OCI-LY7 (cell line): Measurements from ENCODE around the gene EIF4G3. TPM values are rescaled to one million over a fixed set of nuclear protein-coding genes. Genes with fewer than 3 reads are reported as not detected.
"Not testable (repeated sequence)": the region's sequence is repeated elsewhere in the genome, so short reads cannot be mapped to it uniquely, and the experiment has no call there.

Source experiments
- BruUV-seq: library from RNA; stranded (reverse); fragments of 400-500 nt; replicated peaks from 2 replicates; lab custom pipeline; 2021; lab: Mats Ljungman, UMichigan
- CTCF ChIA-PET: fragments of 300-600 bp; sonication (Branson Sonifier 250); formaldehyde crosslinking; loops from one replicate; lab custom pipeline; 2022; ENCODE audit warnings: antibody characterized with exemption; ENCODE audit not compliant: unreplicated experiment; lab: Charles Lee
- POLR2A ChIA-PET: fragments of 300-600 bp; sonication (Branson Sonifier 250); formaldehyde crosslinking; loops from one replicate; lab custom pipeline; 2022; ENCODE audit warnings: antibody characterized with exemption; lab: Charles Lee
- DNase-seq: peaks from one replicate; pipeline ENCODE4 v3.0.0-alpha.2; 2015; ENCODE audit warnings: low spot score
- H2AFZ ChIP-seq: fragments of 200-600 bp; sonication (generic), shearing (Covaris generic); 2 replicates; pipeline ENCODE4 v1.6.1; 2014; ENCODE audit warnings: mild to moderate bottlenecking, antibody characterized with exemption, low read length, moderate library complexity
- H3K27ac ChIP-seq: fragments of 200-600 bp; sonication (generic); 2 replicates; pipeline ENCODE4 v1.5.1; 2014; ENCODE audit warnings: mixed run types, low read depth, mild to moderate bottlenecking, moderate library complexity, low read length, inconsistent platforms; ENCODE audit not compliant: poor library complexity, severe bottlenecking
- H3K36me3 ChIP-seq: fragments of 200-600 bp; sonication (generic); 2 replicates; pipeline ENCODE4 v1.6.1; 2014; ENCODE audit warnings: mild to moderate bottlenecking, antibody characterized with exemption, low read length, moderate library complexity, mixed read lengths; ENCODE audit not compliant: insufficient read depth
- H3K4me1 ChIP-seq: fragments of 200-600 bp; sonication (generic); 2 replicates; pipeline ENCODE4 v1.5.1; 2014; ENCODE audit warnings: mild to moderate bottlenecking, low read length; ENCODE audit not compliant: insufficient read depth, poor library complexity, severe bottlenecking
- H3K4me2 ChIP-seq: fragments of 200-600 bp; sonication (generic); 2 replicates; pipeline ENCODE4 v1.6.1; 2014; ENCODE audit warnings: mild to moderate bottlenecking, low read length
- H3K4me3 ChIP-seq: fragments of 200-600 bp; sonication (generic); 2 replicates; pipeline ENCODE4 v1.5.1; 2014; ENCODE audit warnings: mild to moderate bottlenecking, low read depth, low read length; ENCODE audit not compliant: poor library complexity, severe bottlenecking
- H3K79me2 ChIP-seq: fragments of 200-600 bp; sonication (generic); 2 replicates; pipeline ENCODE4 v1.6.1; 2016; ENCODE audit warnings: low read depth, mild to moderate bottlenecking, low read length, moderate library complexity, mixed read lengths; ENCODE audit not compliant: insufficient read depth
- H3K9me2 ChIP-seq: fragments of 200-600 bp; sonication (generic); 2 replicates; pipeline ENCODE4 v1.6.1; 2016; ENCODE audit warnings: mild to moderate bottlenecking, low read length, mixed read lengths; ENCODE audit not compliant: insufficient read depth
- H3K9me3 ChIP-seq: fragments of 200-600 bp; sonication (generic); 2 replicates; pipeline ENCODE4 v1.6.1; 2014; ENCODE audit warnings: mild to moderate bottlenecking, mixed run types, low read length, mixed read lengths
- H4K20me1 ChIP-seq: fragments of 200-600 bp; sonication (generic); 2 replicates; pipeline ENCODE4 v1.6.1; 2014; ENCODE audit warnings: mild to moderate bottlenecking, antibody characterized with exemption, low read length, moderate library complexity, mixed read lengths; ENCODE audit not compliant: insufficient read depth
- EZH2phosphoT487 ChIP-seq: fragments of 200-600 bp; sonication (generic); IDR thresholded peaks from 2 replicates; pipeline ENCODE4 v1.6.1; 2018; ENCODE audit warnings: low read depth, borderline replicate concordance, mild to moderate bottlenecking, mixed run types, antibody characterized with exemption, low read length, moderate library complexity, mixed read lengths
- intact Hi-C: fragments of 100-400 bp; cut with micrococcal nuclease; formaldehyde crosslinking; loops from one replicate; pipeline ENCODE4 v1.10.0; 2022; ENCODE audit not compliant: unreplicated experiment
- total RNA-seq, 2 experiments: library from RNA; depleted of rRNA in 1 of 2; stranded (reverse); fragments of >200 nt in 1 of 2; shearing (Covaris generic) in 1 of 2; gene quantifications; 2 replicates each; pipeline ENCODE4 v1.2.3, GENCODE V29; 2014 to 2022
- TF ChIP-seq, protein P1 (sequence below): fragments of 200-600 bp; sonication (generic); conservative IDR thresholded peaks from 2 replicates; pipeline ENCODE4 v1.5.1; 2014; ENCODE audit warnings: mild to moderate bottlenecking, antibody characterized with exemption, low read length, moderate library complexity, mixed read lengths

EIF4G3 gene
- total RNA-seq, 2 experiments from 2014 or later = 28.5 to 62.1 TPM

DNA sequence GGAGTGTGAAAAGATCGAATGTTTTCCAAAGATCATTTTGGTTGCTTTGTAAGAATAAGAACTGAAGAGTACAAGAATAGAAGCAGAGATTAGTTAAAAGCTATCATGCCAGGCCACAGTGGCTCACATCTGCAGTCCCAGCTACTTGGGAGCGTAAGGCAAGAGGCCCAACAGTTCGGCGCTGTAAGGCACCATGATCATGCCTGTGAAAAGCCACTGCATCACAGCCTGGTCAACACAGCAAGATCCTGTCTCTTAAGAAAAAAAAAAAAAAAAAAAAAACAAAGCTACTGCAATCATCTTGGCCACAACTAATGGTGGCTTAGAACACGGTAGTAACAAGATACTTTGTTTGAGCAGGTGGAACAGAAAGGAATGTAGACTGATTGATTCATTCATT, 116.2 kb downstream of the EIF4G3 start:
- no peaks in the 10 kb centered on the region for H3K79me2 ChIP-seq
- H3K4me3 ChIP-seq = no peak overlapping the region
- no peaks in the 10 kb centered on the region for H4K20me1 ChIP-seq
- H3K4me2 ChIP-seq = no peak overlapping the region
- no peak for DNase-seq
- intact Hi-C loops = no loop called here
- no peak for TF ChIP-seq EZH2phosphoT487
- TF ChIP-seq, protein P1, sequence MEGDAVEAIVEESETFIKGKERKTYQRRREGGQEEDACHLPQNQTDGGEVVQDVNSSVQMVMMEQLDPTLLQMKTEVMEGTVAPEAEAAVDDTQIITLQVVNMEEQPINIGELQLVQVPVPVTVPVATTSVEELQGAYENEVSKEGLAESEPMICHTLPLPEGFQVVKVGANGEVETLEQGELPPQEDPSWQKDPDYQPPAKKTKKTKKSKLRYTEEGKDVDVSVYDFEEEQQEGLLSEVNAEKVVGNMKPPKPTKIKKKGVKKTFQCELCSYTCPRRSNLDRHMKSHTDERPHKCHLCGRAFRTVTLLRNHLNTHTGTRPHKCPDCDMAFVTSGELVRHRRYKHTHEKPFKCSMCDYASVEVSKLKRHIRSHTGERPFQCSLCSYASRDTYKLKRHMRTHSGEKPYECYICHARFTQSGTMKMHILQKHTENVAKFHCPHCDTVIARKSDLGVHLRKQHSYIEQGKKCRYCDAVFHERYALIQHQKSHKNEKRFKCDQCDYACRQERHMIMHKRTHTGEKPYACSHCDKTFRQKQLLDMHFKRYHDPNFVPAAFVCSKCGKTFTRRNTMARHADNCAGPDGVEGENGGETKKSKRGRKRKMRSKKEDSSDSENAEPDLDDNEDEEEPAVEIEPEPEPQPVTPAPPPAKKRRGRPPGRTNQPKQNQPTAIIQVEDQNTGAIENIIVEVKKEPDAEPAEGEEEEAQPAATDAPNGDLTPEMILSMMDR = no peak
- POLR2A ChIA-PET = interaction anchor here (0.5 to 0.6 kb wide), 3 partner anchors 19 to 59 kb away, joined by 4 to 5 read pairs (median 4); no protein-coding TSS in a partner anchor
- BruUV-seq = no TSS peak
- no peaks in the 10 kb centered on the region for H3K9me2 ChIP-seq
- H3K4me1 ChIP-seq = no peaks in the 10 kb centered on the region
- no peaks in the 10 kb centered on the region for H3K36me3 ChIP-seq
- no peaks in the 10 kb centered on the region for H3K9me3 ChIP-seq
- no peak overlapping the region for H2AFZ ChIP-seq
- CTCF ChIA-PET = interaction anchor here (0.6 kb wide), 1 partner anchor 466 kb away, joined by 7 read pairs; no protein-coding TSS in a partner anchor
- no peak overlapping the region for H3K27ac ChIP-seq

DNA sequence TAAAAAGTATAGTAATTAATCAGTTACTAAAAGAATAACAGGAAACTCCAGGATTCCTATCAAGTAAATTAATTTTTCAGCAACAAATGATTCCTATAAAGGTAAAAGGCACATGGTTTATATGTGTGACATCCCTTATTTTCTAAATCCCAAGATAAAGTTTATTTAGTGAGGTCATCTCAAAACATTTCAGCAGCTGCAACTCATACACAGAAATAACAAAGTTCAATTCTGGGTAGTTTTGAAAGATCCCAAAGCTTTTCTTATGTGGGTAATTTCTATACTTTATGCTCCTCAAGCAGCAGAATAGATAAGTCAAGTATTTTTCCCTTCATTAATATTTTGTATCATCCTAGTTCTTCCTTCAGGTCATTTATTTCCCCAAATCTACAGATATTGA, 117.7 kb downstream of the EIF4G3 start:
- Histone ChIP-seq H3K36me3 (no peaks in the 10 kb centered on the region), H4K20me1 (no peaks in the 10 kb centered on the region), H3K27ac (no peak overlapping the region), H3K4me3 (no peak overlapping the region), H3K9me2 (no peaks in the 10 kb centered on the region), H3K79me2 (no peaks in the 10 kb centered on the region), H3K9me3 (no peaks in the 10 kb centered on the region), H3K4me1 (no peaks in the 10 kb centered on the region), H3K4me2 (no peak overlapping the region), H2AFZ (no peak overlapping the region)
- POLR2A ChIA-PET = no interaction called here
- BruUV-seq = no TSS peak
- intact Hi-C loops = no loop called here
- TF ChIP-seq EZH2phosphoT487 = no peak
- TF ChIP-seq, protein P1 = no peak
- CTCF ChIA-PET = no interaction called here
- DNase-seq = no peak

DNA sequence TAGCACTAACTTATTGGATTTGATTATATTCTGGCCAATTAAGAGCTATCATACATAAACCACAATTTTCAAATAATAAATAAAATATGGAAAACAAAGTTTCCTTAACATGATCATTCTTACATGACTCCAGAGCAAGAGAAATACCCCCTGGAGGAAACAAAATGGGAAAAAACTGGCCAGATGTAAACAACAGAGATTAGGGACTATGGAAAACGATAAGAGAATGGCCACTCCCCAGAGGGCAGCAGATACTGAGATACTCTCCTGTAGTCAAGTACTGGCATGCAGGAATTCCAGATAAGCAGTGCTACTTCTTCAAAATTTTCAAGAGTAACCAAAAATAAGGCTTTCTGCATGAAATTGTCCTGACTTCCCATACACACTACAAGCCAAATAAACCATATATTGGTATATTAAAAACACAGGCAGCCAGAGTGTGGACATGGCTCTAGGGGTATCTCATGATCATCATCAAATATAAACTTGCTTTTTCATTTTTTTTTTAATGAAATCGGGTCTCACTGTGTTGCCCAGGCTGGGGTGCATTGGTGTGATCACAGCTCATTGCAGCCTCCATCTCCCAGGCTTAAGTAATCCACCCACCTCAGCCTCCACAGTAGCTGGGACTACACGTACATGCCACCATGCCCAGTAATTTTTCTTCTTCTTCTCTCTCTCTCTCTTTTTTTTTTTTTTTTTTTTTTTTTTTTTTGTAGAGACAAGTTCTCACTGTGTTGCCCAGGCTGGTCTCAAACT, 118.5 kb downstream of the EIF4G3 start:
- intact Hi-C loops = no loop called here
- Histone ChIP-seq H3K36me3 (no peaks in the 10 kb centered on the region), H3K4me3 (no peak overlapping the region), H4K20me1 (no peaks in the 10 kb centered on the region), H3K4me2 (no peak overlapping the region), H3K9me2 (no peaks in the 10 kb centered on the region), H3K27ac (no peak overlapping the region), H3K4me1 (no peaks in the 10 kb centered on the region), H2AFZ (no peak overlapping the region), H3K79me2 (no peaks in the 10 kb centered on the region), H3K9me3 (no peaks in the 10 kb centered on the region)
- TF ChIP-seq, protein P1 = no peak
- no peak for TF ChIP-seq EZH2phosphoT487
- DNase-seq = no peak
- BruUV-seq = no TSS peak
- ChIA-PET CTCF (no interaction called here), POLR2A (interaction anchor here (0.7 kb wide), 1 partner anchor 1571 kb away, joined by 3 read pairs; no protein-coding TSS in a partner anchor)

DNA sequence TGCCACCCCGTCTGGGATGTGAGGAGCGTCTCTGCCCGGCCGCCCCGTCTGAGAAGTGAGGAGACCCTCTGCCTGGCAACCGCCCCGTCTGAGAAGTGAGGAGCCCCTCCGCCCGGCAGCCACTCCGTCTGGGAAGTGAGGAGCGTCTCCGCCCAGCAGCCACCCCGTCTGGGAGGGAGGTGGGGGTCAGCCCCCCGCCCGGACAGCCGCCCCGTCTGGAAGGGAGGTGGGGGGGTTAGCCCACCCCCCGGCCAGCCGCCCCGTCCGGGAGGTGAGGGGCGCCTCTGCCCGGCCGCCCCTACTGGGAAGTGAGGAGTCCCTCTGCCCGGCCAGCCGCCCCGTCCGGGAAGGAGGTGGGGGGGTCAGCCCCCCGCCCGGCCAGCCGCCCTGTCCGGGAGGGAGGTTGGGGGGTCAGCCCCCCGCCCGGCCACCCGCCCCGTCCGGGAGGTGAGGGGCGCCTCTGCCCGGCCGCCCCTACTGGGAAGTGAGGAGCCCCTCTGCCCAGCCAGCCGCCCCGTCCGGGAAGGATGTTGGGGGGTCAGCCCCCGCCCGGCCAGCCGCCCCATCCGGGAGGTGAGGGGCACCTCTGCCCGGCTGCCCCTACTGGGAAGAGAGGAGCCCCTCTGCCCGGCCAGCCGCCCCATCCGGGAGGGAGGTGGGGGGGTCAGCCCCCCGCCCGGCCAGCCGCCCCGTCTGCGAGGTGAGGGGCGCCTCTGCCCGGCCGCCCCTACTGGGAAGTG, 123.3 kb downstream of the EIF4G3 start:
- H2AFZ ChIP-seq, H3K27ac ChIP-seq, intact Hi-C loops, H3K4me2 ChIP-seq, H3K79me2 ChIP-seq, H3K4me1 ChIP-seq, CTCF ChIA-PET, H3K9me3 ChIP-seq, BruUV-seq, H3K4me3 ChIP-seq, POLR2A ChIA-PET, H3K9me2 ChIP-seq, H4K20me1 ChIP-seq, DNase-seq: not testable (repeated sequence)
- H3K36me3 ChIP-seq = peaks cover 19% of the 10 kb centered on the region
